PC-3 (cell line): ENCODE data around the gene CTNND1. TPM values are rescaled to one million over a fixed set of nuclear protein-coding genes. Genes with fewer than 3 reads are reported as not detected.

Experiments used
- ATAC-seq: fragments of 200-7000 bp; cut with Tn5 transposase; 2 replicates; pipeline ENCODE4 v1.9.1; 2020; ENCODE audit warnings: mild to moderate bottlenecking, moderate library complexity
- BruUV-seq: library from RNA; stranded (reverse); fragments of 400-500 nt; replicated peaks from 2 replicates; lab custom pipeline; 2021; lab: Mats Ljungman, UMichigan
- CTCF ChIA-PET: fragments of 300-600 bp; sonication (Branson Sonifier 250); formaldehyde crosslinking; loops from one replicate; lab custom pipeline; 2022; ENCODE audit warnings: antibody characterized with exemption; lab: Charles Lee
- POLR2A ChIA-PET: fragments of 300-600 bp; sonication (Branson Sonifier 250); formaldehyde crosslinking; loops from one replicate; lab custom pipeline; 2022; ENCODE audit warnings: antibody characterized with exemption; ENCODE audit not compliant: unreplicated experiment; lab: Charles Lee
- DNase-seq: peaks from one replicate; pipeline ENCODE4 v3.0.0-alpha.2; 2015
- H2AFZ ChIP-seq: fragments of 300-600 bp; sonication (generic); 2 replicates; pipeline ENCODE4 v1.6.0; 2016; ENCODE audit warnings: antibody characterized with exemption, low read length
- H3F3A ChIP-seq: fragments of 300-600 bp; sonication (generic); one replicate; pipeline ENCODE4 v1.6.0; 2017; ENCODE audit warnings: antibody characterized with exemption, low read length, control low read depth, mild to moderate bottlenecking; ENCODE audit not compliant: unreplicated experiment
- H3K27ac ChIP-seq: fragments of 300-600 bp; sonication (generic); 2 replicates; pipeline ENCODE4 v1.5.1; 2016; ENCODE audit warnings: mild to moderate bottlenecking, low read length
- H3K27me3 ChIP-seq: fragments of 300-600 bp; sonication (generic); 2 replicates; pipeline ENCODE4 v1.6.1; 2016; ENCODE audit warnings: low read length, mixed read lengths
- H3K36me3 ChIP-seq: fragments of 300-600 bp; sonication (generic); 2 replicates; pipeline ENCODE4 v1.6.1; 2016; ENCODE audit warnings: low read depth, mixed run types, low read length, mixed read lengths
- H3K4me1 ChIP-seq: fragments of 300-600 bp; sonication (generic); 2 replicates; pipeline ENCODE4 v1.5.1; 2016; ENCODE audit warnings: low read length; ENCODE audit not compliant: insufficient read depth
- H3K4me2 ChIP-seq: fragments of 300-600 bp; sonication (generic); 2 replicates; pipeline ENCODE4 v1.6.0; 2016; ENCODE audit warnings: low read length
- H3K4me3 ChIP-seq: fragments of 300-600 bp; sonication (generic); 2 replicates; pipeline ENCODE4 v1.5.1; 2016; ENCODE audit warnings: mild to moderate bottlenecking, low read length, mixed read lengths
- H3K79me2 ChIP-seq: fragments of 300-600 bp; sonication (generic); 2 replicates; pipeline ENCODE4 v1.6.1; 2017; ENCODE audit warnings: low read length, mixed read lengths
- H3K9ac ChIP-seq: fragments of 300-600 bp; sonication (generic); 2 replicates; pipeline ENCODE4 v1.6.0; 2016; ENCODE audit warnings: mild to moderate bottlenecking, low read length
- H3K9me2 ChIP-seq: fragments of 300-600 bp; sonication (generic); replicated peaks from 2 replicates; pipeline ENCODE4 v1.6.1; 2016; ENCODE audit warnings: mixed run types, low read length, mixed read lengths
- H3K9me3 ChIP-seq: fragments of 300-600 bp; sonication (generic); 2 replicates; pipeline ENCODE4 v1.6.1; 2016; ENCODE audit warnings: low read length, mixed read lengths
- H4K20me1 ChIP-seq: fragments of 300-600 bp; sonication (generic); 2 replicates; pipeline ENCODE4 v1.6.1; 2016; ENCODE audit warnings: low read length, mixed read lengths
- CTCF ChIP-seq: fragments of 300-600 bp; sonication (generic); conservative IDR thresholded peaks from 2 replicates; pipeline ENCODE4 v1.5.1; 2017; ENCODE audit warnings: antibody characterized with exemption, low read depth, mild to moderate bottlenecking, low read length
- EZH2 ChIP-seq: fragments of 300-600 bp; sonication (generic); IDR thresholded peaks from one replicate; pipeline ENCODE4 v1.6.1; 2017; ENCODE audit warnings: antibody characterized with exemption, mild to moderate bottlenecking, low read length; ENCODE audit not compliant: unreplicated experiment
- EZH2phosphoT487 ChIP-seq: fragments of 300-600 bp; sonication (generic); IDR thresholded peaks from 2 replicates; pipeline ENCODE4 v1.6.1; 2018; ENCODE audit warnings: mild to moderate bottlenecking, antibody characterized with exemption, low read length, borderline replicate concordance
- intact Hi-C: fragments of 100-400 bp; cut with micrococcal nuclease; formaldehyde crosslinking; loops from 2 replicates; pipeline ENCODE4 v1.9.0; 2023
- total RNA-seq: library from RNA; depleted of rRNA; stranded (reverse); fragments of >200 nt; gene quantifications from 2 replicates; pipeline ENCODE4 v1.2.3, GENCODE V29; 2014

The CTNND1 gene
- total RNA-seq, 1 experiment from 2014 or later, result 121 TPM

- POLR2A ChIA-PET, result no interaction called here
- no peak overlapping the region for H3K9ac ChIP-seq
- BruUV-seq, result no TSS peak
- no peak overlapping the region for H3K4me2 ChIP-seq
- no peak for ATAC-seq
- 0 out of 2 replicates have a peak, but pooled peaks cover 4% of the 10 kb centered on the region for H4K20me1 ChIP-seq
- no peak overlapping the region for H2AFZ ChIP-seq
- no peaks in the 10 kb centered on the region for H3K27me3 ChIP-seq
- intact Hi-C loops, result no loop called here
- H3F3A ChIP-seq, result no peaks in the 10 kb centered on the region
- H3K27ac ChIP-seq, result no peak overlapping the region
- H3K9me2 ChIP-seq, result no peaks in the 10 kb centered on the region
- CTCF ChIA-PET, result no interaction called here
- no peak overlapping the region for H3K4me3 ChIP-seq
- peaks cover 31% of the 10 kb centered on the region for H3K79me2 ChIP-seq
- peaks cover 8% of the 10 kb centered on the region for H3K4me1 ChIP-seq
- peaks cover 82% of the 10 kb centered on the region for H3K36me3 ChIP-seq
- no peak for DNase-seq
- no peaks in the 10 kb centered on the region for H3K9me3 ChIP-seq
- no peak for TF ChIP-seq CTCF
- no peak for TF ChIP-seq EZH2phosphoT487
- no peak for TF ChIP-seq EZH2
Measured at GRCh38 chr11:57805780-57806179, 44.2 kb downstream of the CTNND1 start.

- Histone ChIP-seq H3K4me3 (no peak overlapping the region), H3K36me3 (peaks cover 86% of the 10 kb centered on the region), H3K27me3 (no peaks in the 10 kb centered on the region), H3F3A (no peaks in the 10 kb centered on the region), H4K20me1 (0 out of 2 replicates have a peak, but pooled peaks cover 3% of the 10 kb centered on the region), H3K27ac (no peak overlapping the region), H3K9ac (no peak overlapping the region), H2AFZ (no peak overlapping the region), H3K9me3 (no peaks in the 10 kb centered on the region), H3K4me2 (no peak overlapping the region), H3K9me2 (no peaks in the 10 kb centered on the region), H3K4me1 (no peaks in the 10 kb centered on the region), H3K79me2 (no peaks in the 10 kb centered on the region)
- TF ChIP-seq EZH2phosphoT487 (no peak), EZH2 (no peak), CTCF (no peak)
- DNase-seq (no peak), ATAC-seq (no peak)
- ChIA-PET CTCF (no interaction called here), POLR2A (no interaction called here)
- BruUV-seq, result no TSS peak
- intact Hi-C loops, result no loop called here
Measured at GRCh38 chr11:57812634-57813033, 51.0 kb downstream of the CTNND1 start.

GRCh38 chr11:57815476-57815875 is 53.9 kb downstream of the CTNND1 start:
- DNase-seq, result no peak
- Histone ChIP-seq H3K9ac (no peak overlapping the region), H3K79me2 (no peaks in the 10 kb centered on the region), H2AFZ (no peak overlapping the region), H3K4me2 (no peak overlapping the region), H3K9me3 (no peaks in the 10 kb centered on the region), H3K9me2 (no peaks in the 10 kb centered on the region), H3K36me3 (peaks cover 67% of the 10 kb centered on the region), H3K4me1 (no peaks in the 10 kb centered on the region), H4K20me1 (no peaks in the 10 kb centered on the region), H3K27me3 (no peaks in the 10 kb centered on the region), H3F3A (no peaks in the 10 kb centered on the region), H3K4me3 (no peak overlapping the region), H3K27ac (no peak overlapping the region)
- intact Hi-C loops, result no loop called here
- no peak for TF ChIP-seq EZH2phosphoT487
- TF ChIP-seq CTCF, result no peak
- no peak for ATAC-seq
- ChIA-PET POLR2A (no interaction called here), CTCF (no interaction called here)
- BruUV-seq, result no TSS peak
